Neural progenitor cell (in vitro differentiated cells): ENCODE data around the gene MRI1. TPM values are rescaled to one million over a fixed set of nuclear protein-coding genes. Genes with fewer than 3 reads are reported as not detected.
"Not testable (repeated sequence)": the region's sequence is repeated elsewhere in the genome, so short reads cannot be mapped to it uniquely, and the experiment has no call there.

Experiments used
- DNase-seq: peaks from one replicate; pipeline ENCODE4 v3.0.0-alpha.2; 2016; ENCODE audit warnings: low spot score
- H2AFZ ChIP-seq: fragments of 200-600 bp; sonication (generic); replicated peaks from 2 replicates; pipeline ENCODE4 v1.6.1; 2016; ENCODE audit warnings: antibody characterized with exemption
- H3F3A ChIP-seq: fragments of 200-600 bp; sonication (generic); 2 replicates; pipeline ENCODE4 v1.6.1; 2016; ENCODE audit warnings: antibody characterized with exemption, low read depth
- H3K27ac ChIP-seq: fragments of 200-600 bp; sonication (generic); 2 replicates; pipeline ENCODE4 v1.5.1; 2016; ENCODE audit warnings: mild to moderate bottlenecking
- H3K27me3 ChIP-seq: fragments of 200-600 bp; sonication (generic); 2 replicates; pipeline ENCODE4 v1.6.1; 2016; ENCODE audit warnings: mild to moderate bottlenecking, moderate library complexity
- H3K36me3 ChIP-seq: fragments of 200-600 bp; sonication (generic); 2 replicates; pipeline ENCODE4 v1.5.1; 2016
- H3K4me1 ChIP-seq: fragments of 200-600 bp; sonication (generic); 2 replicates; pipeline ENCODE4 v1.6.1; 2016; ENCODE audit warnings: mixed run types
- H3K4me2 ChIP-seq: fragments of 200-600 bp; sonication (generic); 2 replicates; pipeline ENCODE4 v1.6.1; 2016
- H3K4me3 ChIP-seq: fragments of 200-600 bp; sonication (generic); 2 replicates; pipeline ENCODE4 v1.5.1; 2016
- H3K79me2 ChIP-seq: fragments of 200-600 bp; sonication (generic); 2 replicates; pipeline ENCODE4 v1.6.1; 2016; ENCODE audit warnings: low read depth
- H3K9ac ChIP-seq: fragments of 200-600 bp; sonication (generic); 2 replicates; pipeline ENCODE4 v1.6.1; 2016
- H3K9me3 ChIP-seq: fragments of 200-600 bp; sonication (generic); 2 replicates; pipeline ENCODE4 v1.5.1; 2016; ENCODE audit warnings: low read depth
- H4K20me1 ChIP-seq: fragments of 200-600 bp; sonication (generic); 2 replicates; pipeline ENCODE4 v1.6.1; 2016; ENCODE audit warnings: low read depth
- H3K27ac Mint-ChIP-seq: 3 replicates; pipeline ENCODE4 v1.8.0; 2021; ENCODE audit warnings: mixed read lengths
- H3K27me3 Mint-ChIP-seq: 2 replicates; pipeline ENCODE4 v1.8.0; 2022; ENCODE audit warnings: low read depth, mild to moderate bottlenecking, inconsistent platforms, moderate library complexity, mixed read lengths; ENCODE audit not compliant: insufficient read depth
- H3K36me3 Mint-ChIP-seq: 3 replicates; pipeline ENCODE4 v1.8.0; 2021; ENCODE audit warnings: mixed read lengths
- H3K4me1 Mint-ChIP-seq: 3 replicates; pipeline ENCODE4 v1.8.0; 2021; ENCODE audit warnings: mixed read lengths
- H3K4me3 Mint-ChIP-seq: 3 replicates; pipeline ENCODE4 v1.8.0; 2021; ENCODE audit warnings: mild to moderate bottlenecking, moderate library complexity, mixed read lengths
- H3K9me3 Mint-ChIP-seq: 3 replicates; pipeline ENCODE4 v1.8.0; 2020; ENCODE audit warnings: mixed read lengths
- CTCF ChIP-seq: fragments of 200-600 bp; sonication (generic); IDR thresholded peaks from 2 replicates; pipeline ENCODE4 v1.5.1; 2017; ENCODE audit warnings: antibody characterized with exemption, mild to moderate bottlenecking
- EZH2 ChIP-seq: fragments of 200-600 bp; sonication (generic); IDR thresholded peaks from 2 replicates; pipeline ENCODE4 v1.6.1; 2017; ENCODE audit warnings: antibody characterized with exemption, mild to moderate bottlenecking, moderate library complexity
- EZH2phosphoT487 ChIP-seq: fragments of 200-600 bp; sonication (generic); IDR thresholded peaks from 2 replicates; pipeline ENCODE4 v1.6.1; 2017; ENCODE audit warnings: antibody characterized with exemption
- total RNA-seq: library from RNA; depleted of rRNA; stranded (reverse); fragments of >200 nt; gene quantifications from 2 replicates; pipeline ENCODE4 v1.2.3, GENCODE V29; 2015; ENCODE audit warnings: low replicate concordance

The MRI1 gene
- total RNA-seq, 1 donor from 2014 or later, result 6.3 TPM

GRCh38 chr19:13778847-13779246, 14.5 kb downstream of the MRI1 start:
- no peak overlapping the region for H3K9ac ChIP-seq
- H3F3A ChIP-seq, result peaks cover 26% of the 10 kb centered on the region
- Mint-ChIP-seq H3K4me3 (peak overlapping the region; percentile 25), H3K27ac (no peak overlapping the region), H3K36me3 (peaks cover 24% of the 10 kb centered on the region), H3K4me1 (peaks cover 41% of the 10 kb centered on the region), H3K9me3 (no peaks in the 10 kb centered on the region), H3K27me3 (peaks cover 2% of the 10 kb centered on the region)
- no peaks in the 10 kb centered on the region for H3K36me3 ChIP-seq
- no peak overlapping the region for H2AFZ ChIP-seq
- no peak overlapping the region for H3K27ac ChIP-seq
- no peaks in the 10 kb centered on the region for H3K27me3 ChIP-seq
- H3K4me3 ChIP-seq, result no peak overlapping the region
- H3K79me2 ChIP-seq, result peaks cover 28% of the 10 kb centered on the region
- TF ChIP-seq EZH2 (no peak), CTCF (no peak), EZH2phosphoT487 (no peak)
- DNase-seq, result no peak
- H4K20me1 ChIP-seq, result peaks cover 18% of the 10 kb centered on the region
- peaks cover 14% of the 10 kb centered on the region for H3K4me1 ChIP-seq
- no peaks in the 10 kb centered on the region for H3K9me3 ChIP-seq
- no peak overlapping the region for H3K4me2 ChIP-seq

GRCh38 chr19:13779794-13780193, 15.5 kb downstream of the MRI1 start:
- H3K4me3 Mint-ChIP-seq, H2AFZ ChIP-seq, H3K27ac ChIP-seq, H3K36me3 ChIP-seq, H3K27me3 Mint-ChIP-seq, H3K4me2 ChIP-seq, H3K9ac ChIP-seq, H3K4me3 ChIP-seq, H3K9me3 ChIP-seq, H3K9me3 Mint-ChIP-seq, DNase-seq, H3K27ac Mint-ChIP-seq, H3K27me3 ChIP-seq: not testable (repeated sequence)
- Histone ChIP-seq H4K20me1 (peaks cover 16% of the 10 kb centered on the region), H3F3A (peaks cover 21% of the 10 kb centered on the region), H3K4me1 (peaks cover 14% of the 10 kb centered on the region), H3K79me2 (peaks cover 24% of the 10 kb centered on the region)
- H3K36me3 Mint-ChIP-seq, result peaks cover 24% of the 10 kb centered on the region
- peaks cover 40% of the 10 kb centered on the region for H3K4me1 Mint-ChIP-seq

GRCh38 chr19:13781547-13781946, 17.2 kb downstream of the MRI1 start:
- Histone ChIP-seq H3K9ac (no peak overlapping the region), H3K4me2 (peak overlapping the region; percentile 35), H3K79me2 (peaks cover 7% of the 10 kb centered on the region), H4K20me1 (peaks cover 2% of the 10 kb centered on the region), H3K9me3 (no peaks in the 10 kb centered on the region), H2AFZ (no peak overlapping the region), H3K4me3 (no peak overlapping the region), H3K27me3 (no peaks in the 10 kb centered on the region), H3K27ac (no peak overlapping the region), H3F3A (peaks cover 19% of the 10 kb centered on the region), H3K36me3 (no peaks in the 10 kb centered on the region), H3K4me1 (peaks cover 7% of the 10 kb centered on the region)
- H3K27me3 Mint-ChIP-seq, result peaks cover 2% of the 10 kb centered on the region
- H3K4me1 Mint-ChIP-seq, result peaks cover 31% of the 10 kb centered on the region
- H3K36me3 Mint-ChIP-seq, result peaks cover 20% of the 10 kb centered on the region
- TF ChIP-seq CTCF (no peak), EZH2 (no peak), EZH2phosphoT487 (no peak)
- DNase-seq, result peak; percentile 90
- H3K4me3 Mint-ChIP-seq, result peak overlapping the region; percentile 43
- no peaks in the 10 kb centered on the region for H3K9me3 Mint-ChIP-seq
- no peak overlapping the region for H3K27ac Mint-ChIP-seq

- peaks cover 18% of the 10 kb centered on the region for H3K36me3 Mint-ChIP-seq
- Histone ChIP-seq H4K20me1 (no peaks in the 10 kb centered on the region), H3K79me2 (no peaks in the 10 kb centered on the region), H3K36me3 (no peaks in the 10 kb centered on the region), H3K4me1 (peaks cover 7% of the 10 kb centered on the region), H3K4me2 (no peak overlapping the region), H3K4me3 (no peak overlapping the region), H2AFZ (no peak overlapping the region), H3K9me3 (no peaks in the 10 kb centered on the region), H3K27ac (no peak overlapping the region), H3K27me3 (no peaks in the 10 kb centered on the region), H3K9ac (no peak overlapping the region), H3F3A (peaks cover 19% of the 10 kb centered on the region)
- no peak overlapping the region for H3K27ac Mint-ChIP-seq
- peaks cover 2% of the 10 kb centered on the region for H3K27me3 Mint-ChIP-seq
- DNase-seq, result no peak
- H3K4me3 Mint-ChIP-seq, result peak overlapping the region; percentile 31
- H3K9me3 Mint-ChIP-seq, result no peaks in the 10 kb centered on the region
- peaks cover 29% of the 10 kb centered on the region for H3K4me1 Mint-ChIP-seq
- no peak for TF ChIP-seq CTCF
- no peak for TF ChIP-seq EZH2
- no peak for TF ChIP-seq EZH2phosphoT487
These were observed 18.2 kb downstream of the MRI1 start for GRCh38 chr19:13782537-13782936.
